PC-3 (cell line): ENCODE measurements around the gene ENDOV. TPM values are rescaled to one million over a fixed set of nuclear protein-coding genes. Genes with fewer than 3 reads are reported as not detected.

Experiments used
- ATAC-seq: fragments of 200-7000 bp; cut with Tn5 transposase; 2 replicates; pipeline ENCODE4 v1.9.1; 2020; ENCODE audit warnings: mild to moderate bottlenecking, moderate library complexity
- BruUV-seq: library from RNA; stranded (reverse); fragments of 400-500 nt; replicated peaks from 2 replicates; lab custom pipeline; 2021; lab: Mats Ljungman, UMichigan
- CTCF ChIA-PET: fragments of 300-600 bp; sonication (Branson Sonifier 250); formaldehyde crosslinking; loops from one replicate; lab custom pipeline; 2022; ENCODE audit warnings: antibody characterized with exemption; lab: Charles Lee
- POLR2A ChIA-PET: fragments of 300-600 bp; sonication (Branson Sonifier 250); formaldehyde crosslinking; loops from one replicate; lab custom pipeline; 2022; ENCODE audit warnings: antibody characterized with exemption; ENCODE audit not compliant: unreplicated experiment; lab: Charles Lee
- DNase-seq: peaks from one replicate; pipeline ENCODE4 v3.0.0-alpha.2; 2015
- H2AFZ ChIP-seq: fragments of 300-600 bp; sonication (generic); 2 replicates; pipeline ENCODE4 v1.6.0; 2016; ENCODE audit warnings: antibody characterized with exemption, low read length
- H3F3A ChIP-seq: fragments of 300-600 bp; sonication (generic); one replicate; pipeline ENCODE4 v1.6.0; 2017; ENCODE audit warnings: antibody characterized with exemption, low read length, control low read depth, mild to moderate bottlenecking; ENCODE audit not compliant: unreplicated experiment
- H3K27ac ChIP-seq: fragments of 300-600 bp; sonication (generic); 2 replicates; pipeline ENCODE4 v1.5.1; 2016; ENCODE audit warnings: mild to moderate bottlenecking, low read length
- H3K27me3 ChIP-seq: fragments of 300-600 bp; sonication (generic); 2 replicates; pipeline ENCODE4 v1.6.1; 2016; ENCODE audit warnings: low read length, mixed read lengths
- H3K36me3 ChIP-seq: fragments of 300-600 bp; sonication (generic); 2 replicates; pipeline ENCODE4 v1.6.1; 2016; ENCODE audit warnings: low read depth, mixed run types, low read length, mixed read lengths
- H3K4me1 ChIP-seq: fragments of 300-600 bp; sonication (generic); 2 replicates; pipeline ENCODE4 v1.5.1; 2016; ENCODE audit warnings: low read length; ENCODE audit not compliant: insufficient read depth
- H3K4me2 ChIP-seq: fragments of 300-600 bp; sonication (generic); 2 replicates; pipeline ENCODE4 v1.6.0; 2016; ENCODE audit warnings: low read length
- H3K4me3 ChIP-seq: fragments of 300-600 bp; sonication (generic); 2 replicates; pipeline ENCODE4 v1.5.1; 2016; ENCODE audit warnings: mild to moderate bottlenecking, low read length, mixed read lengths
- H3K79me2 ChIP-seq: fragments of 300-600 bp; sonication (generic); 2 replicates; pipeline ENCODE4 v1.6.1; 2017; ENCODE audit warnings: low read length, mixed read lengths
- H3K9ac ChIP-seq: fragments of 300-600 bp; sonication (generic); 2 replicates; pipeline ENCODE4 v1.6.0; 2016; ENCODE audit warnings: mild to moderate bottlenecking, low read length
- H3K9me2 ChIP-seq: fragments of 300-600 bp; sonication (generic); replicated peaks from 2 replicates; pipeline ENCODE4 v1.6.1; 2016; ENCODE audit warnings: mixed run types, low read length, mixed read lengths
- H3K9me3 ChIP-seq: fragments of 300-600 bp; sonication (generic); 2 replicates; pipeline ENCODE4 v1.6.1; 2016; ENCODE audit warnings: low read length, mixed read lengths
- H4K20me1 ChIP-seq: fragments of 300-600 bp; sonication (generic); 2 replicates; pipeline ENCODE4 v1.6.1; 2016; ENCODE audit warnings: low read length, mixed read lengths
- CTCF ChIP-seq: fragments of 300-600 bp; sonication (generic); conservative IDR thresholded peaks from 2 replicates; pipeline ENCODE4 v1.5.1; 2017; ENCODE audit warnings: antibody characterized with exemption, low read depth, mild to moderate bottlenecking, low read length
- EZH2 ChIP-seq: fragments of 300-600 bp; sonication (generic); IDR thresholded peaks from one replicate; pipeline ENCODE4 v1.6.1; 2017; ENCODE audit warnings: antibody characterized with exemption, mild to moderate bottlenecking, low read length; ENCODE audit not compliant: unreplicated experiment
- EZH2phosphoT487 ChIP-seq: fragments of 300-600 bp; sonication (generic); IDR thresholded peaks from 2 replicates; pipeline ENCODE4 v1.6.1; 2018; ENCODE audit warnings: mild to moderate bottlenecking, antibody characterized with exemption, low read length, borderline replicate concordance
- intact Hi-C: fragments of 100-400 bp; cut with micrococcal nuclease; formaldehyde crosslinking; loops from 2 replicates; pipeline ENCODE4 v1.9.0; 2023
- total RNA-seq: library from RNA; depleted of rRNA; stranded (reverse); fragments of >200 nt; gene quantifications from 2 replicates; pipeline ENCODE4 v1.2.3, GENCODE V29; 2014

Gene ENDOV
- total RNA-seq, 1 experiment from 2014 or later, result 57.9 TPM

- no peak for ATAC-seq
- peak; percentile 40 for DNase-seq
- ChIA-PET CTCF (no interaction called here), POLR2A (no interaction called here)
- H3K4me3 ChIP-seq, result no peak overlapping the region
- H3F3A ChIP-seq, result no peaks in the 10 kb centered on the region
- no peak for TF ChIP-seq CTCF
- no peak for TF ChIP-seq EZH2phosphoT487
- no peak for TF ChIP-seq EZH2
- no peaks in the 10 kb centered on the region for H3K9me3 ChIP-seq
- H2AFZ ChIP-seq, result no peak overlapping the region
- no TSS peak for BruUV-seq
- H3K27me3 ChIP-seq, result no peaks in the 10 kb centered on the region
- H3K9me2 ChIP-seq, result no peaks in the 10 kb centered on the region
- H3K27ac ChIP-seq, result no peak overlapping the region
- H3K4me2 ChIP-seq, result no peak overlapping the region
- intact Hi-C loops, result no loop called here
- no peak overlapping the region for H3K9ac ChIP-seq
- H4K20me1 ChIP-seq, result no peaks in the 10 kb centered on the region
- no peaks in the 10 kb centered on the region for H3K36me3 ChIP-seq
- H3K79me2 ChIP-seq, result no peaks in the 10 kb centered on the region
- no peaks in the 10 kb centered on the region for H3K4me1 ChIP-seq
These were observed 26.2 kb downstream of the ENDOV start for GRCh38 chr17:80441133-80441578.

GRCh38 chr17:80441598-80442322 is 26.8 kb downstream of the ENDOV start:
- no TSS peak for BruUV-seq
- no peaks in the 10 kb centered on the region for H3K9me2 ChIP-seq
- H3K36me3 ChIP-seq, result no peaks in the 10 kb centered on the region
- intact Hi-C loops, result no loop called here
- POLR2A ChIA-PET, result no interaction called here
- H3K27ac ChIP-seq, result no peak overlapping the region
- H3K9ac ChIP-seq, result no peak overlapping the region
- TF ChIP-seq EZH2, result no peak
- no peak for TF ChIP-seq CTCF
- no peak for TF ChIP-seq EZH2phosphoT487
- H3F3A ChIP-seq, result no peaks in the 10 kb centered on the region
- ATAC-seq, result no peak
- H3K79me2 ChIP-seq, result no peaks in the 10 kb centered on the region
- no peaks in the 10 kb centered on the region for H3K27me3 ChIP-seq
- no peak overlapping the region for H3K4me3 ChIP-seq
- H2AFZ ChIP-seq, result no peak overlapping the region
- DNase-seq, result no peak
- H3K4me1 ChIP-seq, result no peaks in the 10 kb centered on the region
- H4K20me1 ChIP-seq, result no peaks in the 10 kb centered on the region
- CTCF ChIA-PET, result no interaction called here
- H3K4me2 ChIP-seq, result no peak overlapping the region
- no peaks in the 10 kb centered on the region for H3K9me3 ChIP-seq

GRCh38 chr17:80442323-80442659 is 27.3 kb downstream of the ENDOV start:
- Histone ChIP-seq H3K27me3 (no peaks in the 10 kb centered on the region), H3K4me2 (no peak overlapping the region), H3K36me3 (no peaks in the 10 kb centered on the region), H3K4me1 (no peaks in the 10 kb centered on the region), H4K20me1 (no peaks in the 10 kb centered on the region), H3K79me2 (no peaks in the 10 kb centered on the region), H3F3A (no peaks in the 10 kb centered on the region), H3K27ac (no peak overlapping the region), H2AFZ (no peak overlapping the region), H3K4me3 (no peak overlapping the region), H3K9ac (no peak overlapping the region), H3K9me2 (no peaks in the 10 kb centered on the region), H3K9me3 (no peaks in the 10 kb centered on the region)
- POLR2A ChIA-PET, result no interaction called here
- CTCF ChIA-PET, result no interaction called here
- DNase-seq (no peak), ATAC-seq (no peak)
- no peak for TF ChIP-seq EZH2
- no peak for TF ChIP-seq EZH2phosphoT487
- TF ChIP-seq CTCF, result no peak
- BruUV-seq, result no TSS peak
- intact Hi-C loops, result no loop called here
